Measurements from ENCODE around the gene WAPL. TPM values are rescaled to one million over a fixed set of nuclear protein-coding genes. Genes with fewer than 3 reads are reported as not detected.

The WAPL gene
- total RNA-seq, 1 experiment from 2014 or later = 48.0 TPM

DNA sequence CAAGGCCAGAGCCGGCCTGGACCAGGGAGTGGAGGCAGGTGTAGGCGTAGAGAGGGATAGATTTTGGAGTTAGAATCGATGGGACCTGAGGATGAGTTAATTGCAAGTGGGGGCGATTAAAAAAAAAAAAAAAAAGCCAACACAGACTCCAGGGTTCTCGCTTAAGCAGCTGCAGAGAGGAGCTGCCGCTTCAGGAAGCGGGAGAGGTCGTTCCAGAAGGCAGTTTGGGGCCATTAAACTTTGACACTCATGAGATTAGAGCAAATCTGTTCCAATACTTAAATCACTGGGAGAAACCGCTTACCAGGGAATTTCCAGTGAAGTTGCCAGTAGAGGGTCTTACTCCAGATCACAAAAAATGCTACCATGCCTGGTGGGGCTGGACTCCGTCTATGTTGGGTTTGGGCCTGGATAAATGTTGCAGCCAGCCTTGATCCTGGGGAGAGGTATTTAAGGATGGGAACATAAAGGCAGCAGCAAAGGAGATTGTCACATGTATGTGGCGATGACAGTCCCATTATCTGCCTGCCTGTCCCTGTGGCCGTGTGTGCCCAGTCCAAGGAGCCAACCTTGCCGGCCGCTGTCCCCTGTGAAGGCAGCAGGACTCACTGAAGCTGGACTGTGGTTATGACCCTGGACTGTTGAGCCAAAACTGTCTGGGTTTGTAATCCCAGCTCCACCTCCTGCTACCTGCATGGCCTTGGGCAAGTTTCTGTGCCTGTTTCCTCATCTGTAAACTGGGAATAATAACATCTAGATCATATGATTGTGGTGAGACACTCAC is 131.1 kb downstream of the WAPL start:
- no peaks in the 10 kb centered on the region for H3K36me3 Mint-ChIP-seq
- DNase-seq (ENCODE audit: low spot score) (no peak), ATAC-seq (no peak)
- H3K27ac Mint-ChIP-seq = no peak overlapping the region
- H3K27me3 Mint-ChIP-seq (ENCODE audit: low read depth) = peaks cover 52% of the 10 kb centered on the region
- TF ChIP-seq NFATC4 (CRISPR knock-in tag; IDR thresholded peaks at IDR 0.05) = no peak
- TF ChIP-seq TCF7 (CRISPR knock-in tag; IDR thresholded peaks at IDR 0.05; ENCODE audit: low read depth) = no peak
- TF ChIP-seq, protein P1, sequence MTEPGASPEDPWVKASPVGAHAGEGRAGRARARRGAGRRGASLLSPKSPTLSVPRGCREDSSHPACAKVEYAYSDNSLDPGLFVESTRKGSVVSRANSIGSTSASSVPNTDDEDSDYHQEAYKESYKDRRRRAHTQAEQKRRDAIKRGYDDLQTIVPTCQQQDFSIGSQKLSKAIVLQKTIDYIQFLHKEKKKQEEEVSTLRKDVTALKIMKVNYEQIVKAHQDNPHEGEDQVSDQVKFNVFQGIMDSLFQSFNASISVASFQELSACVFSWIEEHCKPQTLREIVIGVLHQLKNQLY (CRISPR knock-in tag; IDR thresholded peaks at IDR 0.05) = no peak
- no peak for TF ChIP-seq NFE2L1 (CRISPR knock-in tag; IDR thresholded peaks at IDR 0.05)
- TF ChIP-seq, protein P2, sequence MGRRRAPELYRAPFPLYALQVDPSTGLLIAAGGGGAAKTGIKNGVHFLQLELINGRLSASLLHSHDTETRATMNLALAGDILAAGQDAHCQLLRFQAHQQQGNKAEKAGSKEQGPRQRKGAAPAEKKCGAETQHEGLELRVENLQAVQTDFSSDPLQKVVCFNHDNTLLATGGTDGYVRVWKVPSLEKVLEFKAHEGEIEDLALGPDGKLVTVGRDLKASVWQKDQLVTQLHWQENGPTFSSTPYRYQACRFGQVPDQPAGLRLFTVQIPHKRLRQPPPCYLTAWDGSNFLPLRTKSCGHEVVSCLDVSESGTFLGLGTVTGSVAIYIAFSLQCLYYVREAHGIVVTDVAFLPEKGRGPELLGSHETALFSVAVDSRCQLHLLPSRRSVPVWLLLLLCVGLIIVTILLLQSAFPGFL (CRISPR knock-in tag; IDR thresholded peaks at IDR 0.05; ENCODE audit: borderline replicate concordance) = no peak
- TF ChIP-seq MXD4 (CRISPR knock-in tag; IDR thresholded peaks at IDR 0.05; ENCODE audit: borderline replicate concordance) = no peak
- TF ChIP-seq, protein P3, sequence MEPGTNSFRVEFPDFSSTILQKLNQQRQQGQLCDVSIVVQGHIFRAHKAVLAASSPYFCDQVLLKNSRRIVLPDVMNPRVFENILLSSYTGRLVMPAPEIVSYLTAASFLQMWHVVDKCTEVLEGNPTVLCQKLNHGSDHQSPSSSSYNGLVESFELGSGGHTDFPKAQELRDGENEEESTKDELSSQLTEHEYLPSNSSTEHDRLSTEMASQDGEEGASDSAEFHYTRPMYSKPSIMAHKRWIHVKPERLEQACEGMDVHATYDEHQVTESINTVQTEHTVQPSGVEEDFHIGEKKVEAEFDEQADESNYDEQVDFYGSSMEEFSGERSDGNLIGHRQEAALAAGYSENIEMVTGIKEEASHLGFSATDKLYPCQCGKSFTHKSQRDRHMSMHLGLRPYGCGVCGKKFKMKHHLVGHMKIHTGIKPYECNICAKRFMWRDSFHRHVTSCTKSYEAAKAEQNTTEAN (CRISPR knock-in tag; IDR thresholded peaks at IDR 0.05) = no peak
- TF ChIP-seq CBFB (CRISPR knock-in tag; IDR thresholded peaks at IDR 0.05; ENCODE audit: low read depth) = no peak
- TF ChIP-seq, protein P4, sequence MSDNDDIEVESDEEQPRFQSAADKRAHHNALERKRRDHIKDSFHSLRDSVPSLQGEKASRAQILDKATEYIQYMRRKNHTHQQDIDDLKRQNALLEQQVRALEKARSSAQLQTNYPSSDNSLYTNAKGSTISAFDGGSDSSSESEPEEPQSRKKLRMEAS (CRISPR knock-in tag; IDR thresholded peaks at IDR 0.05) = no peak
- TF ChIP-seq, protein P5, sequence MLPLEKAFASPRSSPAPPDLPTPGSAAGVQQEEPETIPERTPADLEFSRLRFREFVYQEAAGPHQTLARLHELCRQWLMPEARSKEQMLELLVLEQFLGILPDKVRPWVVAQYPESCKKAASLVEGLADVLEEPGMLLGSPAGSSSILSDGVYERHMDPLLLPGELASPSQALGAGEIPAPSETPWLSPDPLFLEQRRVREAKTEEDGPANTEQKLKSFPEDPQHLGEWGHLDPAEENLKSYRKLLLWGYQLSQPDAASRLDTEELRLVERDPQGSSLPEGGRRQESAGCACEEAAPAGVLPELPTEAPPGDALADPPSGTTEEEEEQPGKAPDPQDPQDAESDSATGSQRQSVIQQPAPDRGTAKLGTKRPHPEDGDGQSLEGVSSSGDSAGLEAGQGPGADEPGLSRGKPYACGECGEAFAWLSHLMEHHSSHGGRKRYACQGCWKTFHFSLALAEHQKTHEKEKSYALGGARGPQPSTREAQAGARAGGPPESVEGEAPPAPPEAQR (CRISPR knock-in tag; IDR thresholded peaks at IDR 0.05) = no peak
- TF ChIP-seq ZNF416 (CRISPR knock-in tag; IDR thresholded peaks at IDR 0.05) = no peak
- TF ChIP-seq, protein P6, sequence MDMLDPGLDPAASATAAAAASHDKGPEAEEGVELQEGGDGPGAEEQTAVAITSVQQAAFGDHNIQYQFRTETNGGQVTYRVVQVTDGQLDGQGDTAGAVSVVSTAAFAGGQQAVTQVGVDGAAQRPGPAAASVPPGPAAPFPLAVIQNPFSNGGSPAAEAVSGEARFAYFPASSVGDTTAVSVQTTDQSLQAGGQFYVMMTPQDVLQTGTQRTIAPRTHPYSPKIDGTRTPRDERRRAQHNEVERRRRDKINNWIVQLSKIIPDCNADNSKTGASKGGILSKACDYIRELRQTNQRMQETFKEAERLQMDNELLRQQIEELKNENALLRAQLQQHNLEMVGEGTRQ (CRISPR knock-in tag; IDR thresholded peaks at IDR 0.05) = no peak
- TF ChIP-seq ZNF396 (CRISPR knock-in tag; IDR thresholded peaks at IDR 0.05; ENCODE audit: borderline replicate concordance) = no peak
- no peak for TF ChIP-seq JUN (CRISPR knock-in tag; IDR thresholded peaks at IDR 0.05)
- TF ChIP-seq SMAD3 (CRISPR knock-in tag; IDR thresholded peaks at IDR 0.05; ENCODE audit: borderline replicate concordance) = no peak
- no peak for TF ChIP-seq ZNF671 (CRISPR knock-in tag; IDR thresholded peaks at IDR 0.05)
- H3K9me3 Mint-ChIP-seq = no peaks in the 10 kb centered on the region
- POLR2A ChIA-PET = interaction anchor here (0.7 to 2.4 kb wide), 8 partner anchors 10 to 1472 kb away, joined by 3 to 20 read pairs (median 6); partner anchors contain the start of genes GRID1 and WAPL
- peaks cover 24% of the 10 kb centered on the region for H3K4me1 Mint-ChIP-seq
- CTCF ChIA-PET = interaction anchor here (1.1 to 5.5 kb wide), 8 partner anchors 10 to 292 kb away, joined by 3 to 48 read pairs (median 6); partner anchors contain the start of gene GRID1
- peak overlapping the region; percentile 72 for H3K4me3 Mint-ChIP-seq

DNA sequence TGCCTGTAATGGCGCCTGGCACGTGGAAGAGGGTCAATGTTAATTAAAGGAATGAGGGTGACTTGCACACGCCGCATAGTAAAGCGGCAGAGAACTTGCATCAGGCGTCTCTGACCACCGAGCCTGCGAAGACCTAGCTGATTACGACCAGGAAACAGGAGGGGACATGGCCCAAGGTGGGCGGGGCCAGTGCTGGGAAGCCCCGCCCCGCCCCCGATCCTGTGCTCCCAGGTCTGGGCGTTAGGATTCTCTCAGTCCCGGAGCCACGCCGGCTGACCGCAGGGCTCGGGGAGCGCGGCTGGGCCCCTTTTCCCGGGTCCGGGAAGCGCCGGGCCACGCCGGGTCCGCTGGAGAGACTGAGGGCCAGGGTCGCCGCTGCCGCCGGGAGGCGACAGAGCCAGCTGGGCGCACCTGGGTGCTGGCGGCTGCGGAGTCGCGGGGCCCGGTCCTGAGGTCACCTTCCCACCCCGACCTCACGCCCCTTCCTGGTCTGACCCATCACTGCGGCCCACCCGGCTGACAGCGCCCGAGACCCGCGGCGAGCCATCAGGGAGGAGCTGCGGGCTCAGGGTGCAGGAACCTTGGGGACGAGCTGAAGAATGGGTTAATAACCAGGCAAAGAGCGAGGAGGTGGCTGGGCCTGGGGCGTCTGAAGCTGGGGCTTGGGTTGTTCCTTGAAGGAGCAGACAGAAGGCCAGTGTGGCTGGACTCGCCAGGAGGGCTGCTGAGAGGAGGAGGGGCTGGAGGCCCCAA is 132.0 kb downstream of the WAPL start:
- DNase-seq (ENCODE audit: low spot score) (peak; percentile 93), ATAC-seq (peak; percentile 96)
- Mint-ChIP-seq H3K36me3 (no peaks in the 10 kb centered on the region), H3K27me3 (ENCODE audit: low read depth) (peaks cover 52% of the 10 kb centered on the region), H3K4me3 (peak overlapping the region; percentile 72), H3K27ac (peak overlapping the region; percentile 60; the same call in 1 of the 2 replicates), H3K4me1 (peaks cover 24% of the 10 kb centered on the region), H3K9me3 (no peaks in the 10 kb centered on the region)
- ChIA-PET POLR2A (interaction anchor here (0.6 to 2.4 kb wide), 9 partner anchors 11 to 1473 kb away, joined by 3 to 20 read pairs (median 5); partner anchors contain the start of genes GRID1 and WAPL), CTCF (interaction anchor here (0.5 to 5.5 kb wide), 14 partner anchors 11 to 293 kb away, joined by 3 to 48 read pairs (median 4); partner anchors contain the start of gene GRID1)
- no peak for TF ChIP-seq ATF1 (CRISPR knock-in tag; IDR thresholded peaks at IDR 0.05)
- peak; percentile 23; the same call in 1 of the 2 replicates for TF ChIP-seq CREB1 (CRISPR knock-in tag; IDR thresholded peaks at IDR 0.05)
- TF ChIP-seq, protein P7, sequence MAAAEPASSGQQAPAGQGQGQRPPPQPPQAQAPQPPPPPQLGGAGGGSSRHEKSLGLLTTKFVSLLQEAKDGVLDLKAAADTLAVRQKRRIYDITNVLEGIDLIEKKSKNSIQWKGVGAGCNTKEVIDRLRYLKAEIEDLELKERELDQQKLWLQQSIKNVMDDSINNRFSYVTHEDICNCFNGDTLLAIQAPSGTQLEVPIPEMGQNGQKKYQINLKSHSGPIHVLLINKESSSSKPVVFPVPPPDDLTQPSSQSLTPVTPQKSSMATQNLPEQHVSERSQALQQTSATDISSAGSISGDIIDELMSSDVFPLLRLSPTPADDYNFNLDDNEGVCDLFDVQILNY (CRISPR knock-in tag; IDR thresholded peaks at IDR 0.05) = no peak
- no peak for TF ChIP-seq NFYB (CRISPR knock-in tag; conservative IDR thresholded peaks at IDR 0.05; ENCODE audit: low read depth)
- TF ChIP-seq SMAD3 (CRISPR knock-in tag; IDR thresholded peaks at IDR 0.05; ENCODE audit: borderline replicate concordance) = no peak
- TF ChIP-seq, protein P8, sequence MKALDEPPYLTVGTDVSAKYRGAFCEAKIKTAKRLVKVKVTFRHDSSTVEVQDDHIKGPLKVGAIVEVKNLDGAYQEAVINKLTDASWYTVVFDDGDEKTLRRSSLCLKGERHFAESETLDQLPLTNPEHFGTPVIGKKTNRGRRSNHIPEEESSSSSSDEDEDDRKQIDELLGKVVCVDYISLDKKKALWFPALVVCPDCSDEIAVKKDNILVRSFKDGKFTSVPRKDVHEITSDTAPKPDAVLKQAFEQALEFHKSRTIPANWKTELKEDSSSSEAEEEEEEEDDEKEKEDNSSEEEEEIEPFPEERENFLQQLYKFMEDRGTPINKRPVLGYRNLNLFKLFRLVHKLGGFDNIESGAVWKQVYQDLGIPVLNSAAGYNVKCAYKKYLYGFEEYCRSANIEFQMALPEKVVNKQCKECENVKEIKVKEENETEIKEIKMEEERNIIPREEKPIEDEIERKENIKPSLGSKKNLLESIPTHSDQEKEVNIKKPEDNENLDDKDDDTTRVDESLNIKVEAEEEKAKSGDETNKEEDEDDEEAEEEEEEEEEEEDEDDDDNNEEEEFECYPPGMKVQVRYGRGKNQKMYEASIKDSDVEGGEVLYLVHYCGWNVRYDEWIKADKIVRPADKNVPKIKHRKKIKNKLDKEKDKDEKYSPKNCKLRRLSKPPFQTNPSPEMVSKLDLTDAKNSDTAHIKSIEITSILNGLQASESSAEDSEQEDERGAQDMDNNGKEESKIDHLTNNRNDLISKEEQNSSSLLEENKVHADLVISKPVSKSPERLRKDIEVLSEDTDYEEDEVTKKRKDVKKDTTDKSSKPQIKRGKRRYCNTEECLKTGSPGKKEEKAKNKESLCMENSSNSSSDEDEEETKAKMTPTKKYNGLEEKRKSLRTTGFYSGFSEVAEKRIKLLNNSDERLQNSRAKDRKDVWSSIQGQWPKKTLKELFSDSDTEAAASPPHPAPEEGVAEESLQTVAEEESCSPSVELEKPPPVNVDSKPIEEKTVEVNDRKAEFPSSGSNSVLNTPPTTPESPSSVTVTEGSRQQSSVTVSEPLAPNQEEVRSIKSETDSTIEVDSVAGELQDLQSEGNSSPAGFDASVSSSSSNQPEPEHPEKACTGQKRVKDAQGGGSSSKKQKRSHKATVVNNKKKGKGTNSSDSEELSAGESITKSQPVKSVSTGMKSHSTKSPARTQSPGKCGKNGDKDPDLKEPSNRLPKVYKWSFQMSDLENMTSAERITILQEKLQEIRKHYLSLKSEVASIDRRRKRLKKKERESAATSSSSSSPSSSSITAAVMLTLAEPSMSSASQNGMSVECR (CRISPR knock-in tag; IDR thresholded peaks at IDR 0.05; ENCODE audit: borderline replicate concordance) = peak; percentile 84; the same call in 1 of the 2 replicates

Data from WTC11 (cell line).